GM12878 (cell line): ENCODE measurements around the gene C12orf56. TPM values are rescaled to one million over a fixed set of nuclear protein-coding genes. Genes with fewer than 3 reads are reported as not detected.

Experiments used
- ATAC-seq: fragments of 200-7000 bp; cut with Tn5 transposase; 3 replicates; pipeline ENCODE4 v1.9.1; 2020; ENCODE audit warnings: mild to moderate bottlenecking, moderate library complexity
- BruUV-seq: library from RNA; stranded (reverse); fragments of 400-500 nt; replicated peaks from 2 replicates; lab custom pipeline; 2021; lab: Mats Ljungman, UMichigan
- CTCF ChIA-PET: fragments of 300-600 bp; sonication (Branson Sonifier 250); formaldehyde crosslinking; extraction: SDS; loops from one replicate; lab custom pipeline; 2021; ENCODE audit warnings: inconsistent platforms; lab: Yijun Ruan, JAX
- POLR2A ChIA-PET: fragments of 350-600 bp; formaldehyde crosslinking; extraction: SDS; loops from one replicate; lab custom pipeline; 2021; ENCODE audit warnings: inconsistent platforms; lab: Charles Lee
- RAD21 ChIA-PET: fragments of 300-600 bp; sonication (Branson Sonifier 250); formaldehyde crosslinking; loops from one replicate; lab custom pipeline; 2023; ENCODE audit warnings: antibody characterized with exemption; ENCODE audit not compliant: unreplicated experiment; lab: Charles Lee
- SMC1A ChIA-PET: fragments of 300-600 bp; sonication (Branson Sonifier 250); formaldehyde crosslinking; loops from one replicate; lab custom pipeline; 2023; ENCODE audit not compliant: unreplicated experiment, uncharacterized antibody; lab: Charles Lee
- DNase-seq: peaks from one replicate; pipeline ENCODE4 v3.0.0-alpha.2; 2011; ENCODE audit warnings: low read depth, low spot score
- FAIRE-seq: peaks from 3 replicates; lab custom pipeline; 2011; peaks lifted over from hg19 to GRCh38; lab: Jason Lieb, UNC
- H2AFZ ChIP-seq: 2 replicates; pipeline ENCODE4 v1.6.0; 2011; ENCODE audit warnings: low read depth, low read length, control low read depth; ENCODE audit not compliant: control insufficient read depth
- H3K27ac ChIP-seq: 2 replicates; pipeline ENCODE4 v1.5.1; 2011; ENCODE audit warnings: control low read depth; ENCODE audit not compliant: control insufficient read depth, insufficient read depth
- H3K27me3 ChIP-seq, 2 experiments: replicated peaks in 1 of 2; 2 replicates each; pipeline versions ENCODE4 v1.6.0 to v1.6.1; 2011; ENCODE audit warnings: low read length in 1 of 2; ENCODE audit not compliant: control insufficient read depth in 2 of 2, insufficient read depth in 2 of 2
- H3K36me3 ChIP-seq, 2 experiments: 2 replicates each; pipeline ENCODE4 v1.5.1; 2011; ENCODE audit warnings: low read length in 1 of 2; ENCODE audit not compliant: control insufficient read depth in 2 of 2, insufficient read depth in 2 of 2
- H3K4me1 ChIP-seq: 2 replicates; pipeline ENCODE4 v1.6.1; 2011; ENCODE audit warnings: mild to moderate bottlenecking, low read length, moderate library complexity, mixed read lengths; ENCODE audit not compliant: control insufficient read depth, insufficient read depth
- H3K4me2 ChIP-seq: 2 replicates; pipeline ENCODE4 v1.6.0; 2011; ENCODE audit warnings: control low read depth; ENCODE audit not compliant: control insufficient read depth, insufficient read depth
- H3K4me3 ChIP-seq: fragments of 200-600 bp; sonication (generic); 2 replicates; pipeline ENCODE4 v1.5.1; 2016
- H3K79me2 ChIP-seq: 2 replicates; pipeline ENCODE4 v1.6.0; 2011; ENCODE audit warnings: low read length; ENCODE audit not compliant: control insufficient read depth, insufficient read depth
- H3K9ac ChIP-seq: 2 replicates; pipeline ENCODE4 v1.8.0; 2011; ENCODE audit warnings: low read length, control low read depth, mixed read lengths; ENCODE audit not compliant: control insufficient read depth, insufficient read depth
- H3K9me3 ChIP-seq: replicated peaks from 3 replicates; pipeline ENCODE4 v1.5.1; 2011; ENCODE audit warnings: mild to moderate bottlenecking, low read length; ENCODE audit not compliant: control insufficient read depth, insufficient read depth
- H4K20me1 ChIP-seq: 2 replicates; pipeline ENCODE4 v1.6.0; 2011; ENCODE audit not compliant: control insufficient read depth, insufficient read depth
- BCL11A ChIP-seq: IDR thresholded peaks from 2 replicates; pipeline ENCODE4 v1.6.1; 2011; ENCODE audit warnings: low read depth, low read length
- BCL3 ChIP-seq: IDR thresholded peaks from 2 replicates; pipeline ENCODE4 v1.6.1; 2011; ENCODE audit warnings: borderline replicate concordance, low read depth, mild to moderate bottlenecking, moderate library complexity, low read length; ENCODE audit not compliant: insufficient read depth, poor library complexity, severe bottlenecking
- BHLHE40 ChIP-seq, 2 experiments: fragments of 450-650 bp in 1 of 2; IDR thresholded peaks; 2 replicates each; pipeline ENCODE4 v1.6.1; 2011 to 2017; ENCODE audit warnings: low read depth in 2 of 2, borderline replicate concordance in 1 of 2, improper control_type of control experiment in 1 of 2, low read length in 1 of 2, mild to moderate bottlenecking in 1 of 2
- ESRRA ChIP-seq: IDR thresholded peaks from 2 replicates; pipeline ENCODE4 v1.6.1; 2012; ENCODE audit warnings: mild to moderate bottlenecking, low read length, improper control_type of control experiment
- FOS ChIP-seq: IDR thresholded peaks from 3 replicates; pipeline ENCODE4 v1.6.1; 2011; ENCODE audit warnings: borderline replicate concordance; ENCODE audit not compliant: insufficient read length; ENCODE audit errors: extremely low read depth
- GATAD2B ChIP-seq: fragments of 450-650 bp; conservative IDR thresholded peaks from 2 replicates; pipeline ENCODE4 v1.6.1; 2017; ENCODE audit warnings: low read depth, mild to moderate bottlenecking, moderate library complexity
- NBN ChIP-seq: fragments of 450-650 bp; IDR thresholded peaks from 2 replicates; pipeline ENCODE4 v1.6.1; 2016
- POLR2A ChIP-seq: IDR thresholded peaks from 2 replicates; pipeline ENCODE4 v1.6.1; 2011; ENCODE audit warnings: low read depth, mild to moderate bottlenecking, low read length
- SRF ChIP-seq, 2 experiments: IDR thresholded peaks; 2 replicates each; pipeline ENCODE4 v1.6.1; 2011; ENCODE audit warnings: low read depth in 2 of 2, low read length in 2 of 2, mild to moderate bottlenecking in 1 of 2, moderate library complexity in 1 of 2
- YY1 ChIP-seq: IDR thresholded peaks from 2 replicates; pipeline ENCODE4 v1.6.1; 2011; ENCODE audit warnings: low read depth, mild to moderate bottlenecking, low read length
- ZBTB4 ChIP-seq: fragments of 450-650 bp; formaldehyde crosslinking; IDR thresholded peaks from 2 replicates; pipeline ENCODE4 v1.4.0; 2022; ENCODE audit warnings: mild to moderate bottlenecking, moderate library complexity
- ZNF24 ChIP-seq: fragments of 450-650 bp; IDR thresholded peaks from 2 replicates; pipeline ENCODE4 v1.6.1; 2017; ENCODE audit warnings: antibody characterized with exemption, mild to moderate bottlenecking
- WGBS: methylation state at CpG from one replicate; pipeline ENCODE4 v1.1.6; 2016; ENCODE audit warnings: low lambda C conversion rate; ENCODE audit not compliant: insufficient replicate concordance, insufficient coverage; ENCODE audit errors: missing lambda C conversion rate; 5-methylcytosine and 5-hydroxymethylcytosine counted together
- in situ Hi-C: fragments of 300-500 bp; cut with MboI; formaldehyde crosslinking; loops from 9 replicates; pipeline ENCODE4 v1.14.3; 2018; ENCODE audit warnings: mixed read lengths
- intact Hi-C: fragments of 100-400 bp; cut with micrococcal nuclease; formaldehyde crosslinking; loops from one replicate; pipeline ENCODE4 v1.14.2; 2022; ENCODE audit not compliant: unreplicated experiment
- polyA plus RNA-seq, 11 experiments: library from polyadenylated mRNA; depleted of rRNA in 4 of 11; unstranded in 6 of 11; stranded (reverse) in 5 of 11; fragments of >200 nt; fragmentation: Nextera tagmentation in 4 of 11; fragmentation: Illumina TruSeq in 1 of 11; extraction: Ambion mirVana in 4 of 11; extraction: Trizol in 1 of 11; gene quantifications; 1 replicate in 1 of 11; 2 replicates in 10 of 11; pipeline versions ENCODE4 v1.2.1 to v1.2.3, GENCODE V29; 2011 to 2016; ENCODE audit warnings: inconsistent platforms in 2 of 11, missing spikeins in 2 of 11, low read depth in 1 of 11
- total RNA-seq, 4 experiments: library from RNA; depleted of rRNA in 3 of 4; stranded (reverse); fragments of >200 nt in 3 of 4; fragmentation: Illumina TruSeq in 1 of 4; extraction: Trizol in 1 of 4; gene quantifications; 2 replicates each; pipeline versions ENCODE4 v1.2.1 to v1.2.3, GENCODE V29; 2013 to 2021

Gene C12orf56
- total and polyA plus RNA-seq, 10 of the 15 experiments (the other 5 are each of a cell fraction or from before 2014, with no cell fraction given): not detected

- no peak for ATAC-seq
- BruUV-seq: no TSS peak
- SMC1A ChIA-PET: no interaction called here
Measured at GRCh38 chr12:64433915-64434314, 43.4 kb upstream of the C12orf56 start.

More at GRCh38 chr12:64433915-64434314, 43.4 kb upstream of the C12orf56 start:
- in situ Hi-C loops: no loop called here
- RAD21 ChIA-PET: no interaction called here
- Histone ChIP-seq H3K9ac (no peak overlapping the region), H3K4me3 (no peak overlapping the region), H3K36me3 (peaks cover 1 to 29% of the 10 kb centered on the region in 2 experiments), H3K27me3 (no peaks in the 10 kb centered on the region), H2AFZ (no peak overlapping the region), H3K79me2 (no peaks in the 10 kb centered on the region), H3K4me2 (no peak overlapping the region), H4K20me1 (no peaks in the 10 kb centered on the region), H3K4me1 (no peaks in the 10 kb centered on the region), H3K27ac (no peak overlapping the region), H3K9me3 (no peaks in the 10 kb centered on the region)
- intact Hi-C loops: no loop called here
- POLR2A ChIA-PET: no interaction called here
- 97% methylated on average over 5 of the region's 5 CpGs for WGBS
- CTCF ChIA-PET: no interaction called here
- no peak for DNase-seq
- TF ChIP-seq POLR2A (no peak), GATAD2B (no peak), NBN (no peak), YY1 (no peak), ESRRA (no peak), SRF (IDR thresholded peaks at IDR 0.05; ENCODE audit: low read depth in 2 of 2, low read length in 2 of 2) (no peak), FOS (no peak), BHLHE40 (IDR thresholded peaks at IDR 0.05; ENCODE audit: borderline replicate concordance in 1 of 2, low read depth in 2 of 2, low read length in 1 of 2) (no peak), BCL11A (no peak), BCL3 (no peak), ZBTB4 (no peak), ZNF24 (no peak)
- FAIRE-seq: no peak
